GM18868 (cell line): ENCODE data around the gene XPO5.
"Not testable (repeated sequence)": the region's sequence is repeated elsewhere in the genome, so short reads cannot be mapped to it uniquely, and the experiment has no call there.

ENCODE experiments used
- ATAC-seq: cut with Tn5 transposase; IDR thresholded peaks from one replicate; pipeline ENCODE4 v1.9.1; 2021; ENCODE audit warnings: mild to moderate bottlenecking, moderate library complexity; ENCODE audit not compliant: unreplicated experiment

The XPO5 gene

DNA sequence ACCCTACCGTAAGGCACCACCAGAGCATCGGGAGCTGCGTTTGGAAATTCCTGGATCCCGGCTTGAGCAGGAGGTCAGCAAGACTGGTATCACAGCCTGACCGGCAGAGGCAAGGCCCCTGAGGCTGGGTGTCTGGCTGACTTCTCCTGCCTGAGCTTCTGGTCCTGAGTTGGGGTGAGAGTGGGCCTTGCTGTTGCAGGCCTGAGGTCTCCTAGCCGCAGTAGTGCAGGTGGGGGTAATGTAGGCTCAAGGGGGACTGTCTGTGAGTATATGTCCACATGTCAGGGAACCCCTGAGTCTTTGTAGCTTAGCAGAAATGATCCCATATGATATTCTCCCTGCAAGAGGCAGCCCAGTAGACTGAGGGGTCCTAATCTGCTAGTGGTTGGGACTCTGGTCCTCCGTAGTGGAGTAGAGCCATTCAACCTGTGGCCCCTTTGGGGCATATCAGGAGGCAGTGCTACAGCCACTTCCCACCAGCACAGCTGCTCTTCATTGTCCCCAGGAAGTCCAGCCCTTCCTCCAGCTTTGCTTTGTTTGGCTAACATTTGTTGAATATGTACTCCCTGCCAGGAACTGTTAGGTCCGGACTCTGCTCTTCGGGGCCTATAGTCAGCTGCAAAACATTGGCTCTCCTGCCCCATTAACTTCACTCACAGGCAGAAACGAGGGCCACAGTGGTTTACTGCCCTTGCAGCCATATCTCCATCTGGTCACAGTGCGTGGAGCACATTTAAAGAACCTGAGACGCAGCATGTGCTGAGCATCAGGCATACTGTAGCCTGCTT lies 76.6 kb downstream of the XPO5 start:
- no peak for ATAC-seq

DNA sequence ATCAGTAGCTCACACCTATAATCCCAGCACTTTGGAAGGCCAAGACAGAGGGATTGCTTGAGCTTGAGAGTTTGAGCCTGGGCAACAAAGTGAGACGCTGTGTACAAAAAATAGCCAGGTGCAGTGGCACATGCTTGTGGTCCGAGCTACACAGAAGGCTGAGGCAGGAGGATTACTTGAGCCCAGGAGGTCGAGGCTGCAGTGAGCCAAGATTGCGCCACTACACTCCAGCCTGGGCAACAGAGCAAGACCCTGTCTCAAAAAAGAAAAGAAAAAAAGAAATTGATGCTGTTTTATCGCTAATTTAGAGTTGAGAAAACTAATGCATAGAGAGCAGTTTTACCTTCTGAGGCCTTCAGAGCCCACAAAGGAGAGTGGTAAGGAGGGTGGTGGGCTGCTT lies 77.5 kb downstream of the XPO5 start:
- not testable (repeated sequence) for ATAC-seq

DNA sequence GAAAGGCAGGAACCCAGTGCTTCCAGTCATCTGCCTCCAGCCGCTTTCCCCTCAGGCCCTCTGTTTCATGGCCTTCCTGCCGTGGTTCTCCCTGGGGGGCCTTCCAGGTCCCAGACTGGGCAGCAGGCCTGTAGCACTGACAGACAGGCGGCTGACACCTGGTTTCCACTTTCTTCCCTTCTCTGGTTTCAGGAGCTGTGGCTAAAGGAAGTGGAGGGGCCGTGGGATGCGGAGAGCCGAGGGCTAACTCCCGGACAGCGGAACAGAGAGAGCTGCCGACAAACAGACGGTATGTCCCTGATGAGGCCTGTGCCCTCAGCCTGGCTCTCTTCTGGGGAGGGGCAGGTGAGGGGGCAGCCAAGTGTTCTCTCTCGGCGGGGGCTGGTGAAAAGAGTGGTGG lies 78.1 kb downstream of the XPO5 start:
- no peak for ATAC-seq

DNA sequence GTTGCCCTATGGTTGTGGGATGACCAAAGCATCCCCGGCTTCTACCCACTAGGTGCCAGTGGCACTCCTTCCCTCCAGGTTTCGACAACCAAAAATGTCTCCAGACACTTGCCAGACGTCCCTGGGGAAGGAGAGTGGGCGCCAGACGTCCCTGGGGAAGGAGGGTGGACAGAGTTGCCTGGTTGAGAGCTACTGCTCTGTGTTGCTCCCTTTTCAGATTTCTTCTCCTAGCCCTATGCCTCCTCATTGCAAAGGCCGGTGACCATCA lies 78.8 kb downstream of the XPO5 start:
- ATAC-seq: no peak

DNA sequence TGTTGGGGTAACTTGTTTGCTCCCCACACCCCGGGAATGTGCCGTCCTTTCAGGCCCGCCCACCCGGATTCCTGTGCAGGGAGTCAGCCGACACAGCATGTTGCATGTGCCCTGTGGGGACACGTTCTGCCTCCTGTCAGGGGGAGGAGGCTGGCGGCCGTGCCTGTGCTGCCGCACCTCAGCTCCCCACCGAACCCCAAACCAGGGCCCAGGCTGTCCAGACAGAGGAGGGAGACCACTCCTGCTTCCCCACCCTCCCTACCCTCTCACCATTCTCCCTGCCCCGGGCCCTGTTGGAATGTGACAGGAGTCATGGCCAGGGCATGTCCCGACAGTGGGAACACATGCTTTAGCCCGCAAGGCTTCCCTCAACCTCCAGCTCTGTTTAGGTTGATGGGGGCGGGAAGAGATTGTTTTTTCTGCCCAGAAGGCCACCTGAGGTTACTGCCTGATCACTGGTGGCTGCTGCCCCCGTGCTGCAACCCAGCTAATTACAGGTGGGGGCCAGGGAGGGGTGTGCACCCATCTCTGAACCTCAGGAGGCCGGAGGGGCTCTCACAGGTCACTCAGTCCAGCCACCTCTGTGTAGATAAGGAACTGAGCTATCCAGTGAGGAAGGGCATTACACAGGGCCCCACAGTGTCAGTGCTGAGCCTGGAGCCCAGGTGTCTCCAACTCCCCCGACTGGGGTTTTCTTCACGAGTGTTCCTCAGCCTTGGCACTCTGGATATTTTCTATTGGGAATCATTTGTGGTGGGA lies 79.3 kb downstream of the XPO5 start:
- ATAC-seq: no peak

DNA sequence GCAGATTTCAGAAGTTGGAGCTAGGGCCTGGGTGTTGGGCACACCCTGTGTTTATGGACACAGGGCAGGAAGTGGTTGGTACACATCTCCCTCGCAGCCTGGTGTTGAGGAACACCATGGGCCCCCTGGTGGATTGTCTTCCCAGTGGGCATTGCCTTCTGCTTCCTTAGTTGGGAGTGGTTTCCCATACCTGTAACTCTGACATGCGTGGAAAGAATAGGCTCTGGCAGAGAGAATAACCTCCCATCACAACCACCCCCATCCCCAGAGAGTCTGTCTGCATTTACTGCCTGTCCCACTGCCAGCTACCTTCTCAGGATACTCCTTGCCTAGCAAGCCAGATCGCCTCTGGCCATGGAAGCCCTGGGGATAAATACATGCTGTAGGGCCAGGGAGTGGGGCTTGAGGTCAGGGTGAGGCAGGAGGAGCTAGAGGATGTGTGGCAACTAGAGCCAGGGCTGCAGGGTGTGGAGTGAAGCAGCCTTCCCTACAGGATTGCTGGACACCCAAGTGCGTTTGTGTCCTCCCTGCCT lies 80.4 kb downstream of the XPO5 start:
- ATAC-seq: no peak

DNA sequence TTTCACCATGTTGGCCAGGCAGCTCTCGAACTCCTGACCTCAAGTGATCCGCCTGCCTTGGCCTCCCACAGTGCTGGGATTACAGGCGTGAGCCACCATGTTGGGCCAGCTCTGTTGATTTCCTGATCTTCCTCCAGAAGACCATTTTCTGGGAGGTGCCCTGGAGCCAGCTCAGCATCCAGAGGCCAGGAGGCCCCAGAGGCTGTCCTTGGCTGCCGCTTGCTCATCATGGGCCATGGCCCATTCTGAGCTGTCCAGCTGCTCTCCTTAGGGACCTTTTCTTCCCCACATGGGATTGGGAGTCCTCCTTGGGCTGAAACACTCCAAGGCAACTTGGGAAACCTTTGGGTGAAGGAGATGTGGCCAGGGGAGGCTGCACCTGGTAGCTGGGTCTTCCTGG lies 81.1 kb downstream of the XPO5 start:
- no peak for ATAC-seq

DNA sequence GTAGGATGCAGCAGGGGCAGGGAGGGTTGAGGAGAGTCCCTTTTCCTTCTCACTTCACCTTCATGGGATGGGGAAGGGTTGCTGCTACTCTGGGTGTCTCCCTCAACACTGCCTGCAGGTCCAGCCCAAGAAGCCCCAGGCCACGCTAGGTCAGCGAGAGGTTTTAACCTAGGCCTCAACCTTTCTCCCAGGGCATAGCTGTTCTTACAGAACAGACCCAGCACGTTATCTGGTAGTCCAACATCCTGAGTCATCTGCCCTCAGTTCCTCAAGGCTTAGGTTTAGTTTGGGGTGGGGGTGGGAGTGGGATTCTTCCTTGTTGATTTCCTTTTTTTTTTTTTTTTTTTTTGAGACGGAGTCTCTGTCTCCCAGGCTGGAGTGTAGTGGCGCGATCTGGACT lies 81.5 kb downstream of the XPO5 start:
- no peak for ATAC-seq

DNA sequence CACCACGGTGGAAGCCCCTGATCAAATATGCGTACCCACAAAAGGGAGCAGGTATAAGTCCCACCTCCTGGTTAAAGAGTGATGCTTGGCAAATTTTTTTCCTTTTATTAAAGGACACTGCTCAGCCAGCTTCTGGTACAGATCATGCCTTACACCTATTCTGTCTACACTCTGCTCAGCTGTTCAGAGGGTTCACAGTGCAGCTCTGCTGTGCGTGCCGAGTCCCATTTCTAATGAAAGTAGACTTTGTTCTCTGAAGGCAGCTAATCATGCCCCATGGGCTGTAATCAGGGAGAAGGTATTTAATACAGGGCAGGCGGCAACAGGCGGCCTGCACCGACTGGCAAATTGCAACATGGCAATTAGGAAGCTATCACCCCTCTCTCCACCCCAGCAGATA lies 82.0 kb downstream of the XPO5 start:
- no peak for ATAC-seq

DNA sequence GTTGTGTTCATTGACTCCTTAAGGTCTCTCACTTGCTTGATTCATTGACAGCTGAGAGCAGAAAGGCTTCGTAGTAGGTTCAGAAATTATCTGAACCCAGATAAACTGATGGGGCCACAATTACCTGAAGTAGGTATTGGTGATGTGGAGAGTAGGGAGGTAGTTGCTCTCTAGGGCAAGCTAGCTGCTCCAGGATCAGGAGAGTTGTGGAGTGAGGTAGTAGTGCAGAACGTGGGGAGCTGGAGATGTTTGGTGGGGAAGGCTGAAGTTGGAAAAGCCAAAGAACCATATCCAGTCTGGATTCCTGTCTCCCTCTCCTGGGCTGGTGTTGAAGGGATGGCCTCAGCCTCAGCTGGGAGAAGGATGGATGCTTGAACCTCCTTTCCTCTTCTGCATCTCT lies 82.6 kb downstream of the XPO5 start:
- ATAC-seq: no peak

DNA sequence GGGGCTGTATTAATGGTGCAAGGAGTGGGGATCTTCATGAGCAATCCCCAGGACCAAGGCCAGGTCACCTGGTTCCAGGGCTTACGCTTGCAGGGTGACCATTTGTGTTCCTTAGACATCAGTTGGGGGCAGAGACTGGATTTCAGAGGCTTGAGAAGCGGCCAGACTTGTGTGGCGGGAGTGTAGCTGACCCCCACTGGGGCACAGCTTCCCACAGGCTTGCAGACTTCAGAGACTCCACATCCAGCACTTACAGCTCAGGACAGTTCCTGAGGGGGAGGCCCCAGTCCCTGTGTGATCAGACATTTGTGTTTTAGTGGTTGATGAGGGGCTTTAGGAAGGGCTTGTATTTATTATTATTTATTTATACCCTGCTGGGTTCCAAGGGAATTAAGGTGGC lies 83.2 kb downstream of the XPO5 start:
- no peak for ATAC-seq

DNA sequence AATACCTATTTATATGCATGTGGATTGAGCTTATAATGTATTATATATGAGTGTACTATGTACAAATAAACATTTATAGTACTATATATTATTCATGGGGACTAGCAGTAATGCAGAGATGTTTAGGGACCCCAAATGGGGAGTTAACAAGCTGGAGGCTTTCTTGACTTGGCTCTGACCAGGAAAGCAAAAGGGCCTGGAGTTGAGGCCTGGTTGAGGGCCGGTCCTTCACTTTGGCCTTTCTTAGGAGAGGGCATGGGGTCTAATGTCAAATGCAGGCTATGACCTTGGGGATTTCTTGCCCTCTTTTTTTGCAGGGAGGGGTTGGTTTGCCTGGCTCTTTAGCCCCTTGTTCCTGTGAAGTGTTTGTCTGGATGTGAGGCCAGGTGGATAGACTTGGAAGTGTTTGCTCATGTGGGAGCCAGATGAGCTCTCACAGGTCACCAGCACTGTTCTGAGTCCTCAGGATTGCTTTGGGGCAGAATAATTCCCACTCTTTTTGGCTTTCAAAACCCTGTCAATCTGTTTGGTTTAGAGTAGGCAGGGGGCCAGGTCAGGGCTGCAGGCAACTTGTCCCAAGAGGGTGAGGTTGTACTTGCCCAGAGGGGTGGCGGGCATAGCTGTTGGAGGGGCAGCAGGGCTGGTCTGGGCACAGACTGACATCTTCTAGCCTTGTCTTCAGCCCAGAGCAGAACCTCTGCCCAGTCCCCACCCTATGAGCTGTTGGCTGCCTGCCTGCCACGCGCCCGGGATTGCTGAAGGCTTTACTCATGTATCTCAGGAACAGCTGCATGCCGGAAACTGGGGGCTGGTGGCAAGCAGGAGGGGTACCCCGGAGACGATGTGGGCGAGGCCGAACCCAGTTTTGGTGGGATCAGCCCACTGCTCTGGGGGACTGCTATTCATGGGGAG lies 83.8 kb downstream of the XPO5 start:
- no peak for ATAC-seq

DNA sequence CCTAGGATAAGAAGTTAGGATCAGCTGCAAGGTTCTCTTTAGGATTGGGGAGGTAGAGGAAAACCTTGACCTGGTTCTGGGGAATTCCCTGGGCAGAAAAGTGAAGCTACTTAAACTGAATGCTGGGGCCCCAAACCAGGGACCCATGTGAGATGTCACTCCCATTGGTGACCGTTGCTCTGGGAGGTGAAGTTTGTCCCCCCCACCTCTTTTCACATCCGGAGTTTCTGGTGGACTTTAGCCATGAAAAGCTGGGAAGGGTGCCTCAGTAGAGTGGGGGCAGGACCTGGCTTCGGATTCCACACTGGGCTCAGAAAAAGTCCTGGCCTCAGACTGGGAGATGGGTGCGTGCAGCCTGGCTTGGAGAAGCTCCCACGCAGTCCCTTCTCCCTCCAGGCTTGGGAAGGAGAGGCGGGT lies 85.3 kb downstream of the XPO5 start:
- no peak for ATAC-seq

DNA sequence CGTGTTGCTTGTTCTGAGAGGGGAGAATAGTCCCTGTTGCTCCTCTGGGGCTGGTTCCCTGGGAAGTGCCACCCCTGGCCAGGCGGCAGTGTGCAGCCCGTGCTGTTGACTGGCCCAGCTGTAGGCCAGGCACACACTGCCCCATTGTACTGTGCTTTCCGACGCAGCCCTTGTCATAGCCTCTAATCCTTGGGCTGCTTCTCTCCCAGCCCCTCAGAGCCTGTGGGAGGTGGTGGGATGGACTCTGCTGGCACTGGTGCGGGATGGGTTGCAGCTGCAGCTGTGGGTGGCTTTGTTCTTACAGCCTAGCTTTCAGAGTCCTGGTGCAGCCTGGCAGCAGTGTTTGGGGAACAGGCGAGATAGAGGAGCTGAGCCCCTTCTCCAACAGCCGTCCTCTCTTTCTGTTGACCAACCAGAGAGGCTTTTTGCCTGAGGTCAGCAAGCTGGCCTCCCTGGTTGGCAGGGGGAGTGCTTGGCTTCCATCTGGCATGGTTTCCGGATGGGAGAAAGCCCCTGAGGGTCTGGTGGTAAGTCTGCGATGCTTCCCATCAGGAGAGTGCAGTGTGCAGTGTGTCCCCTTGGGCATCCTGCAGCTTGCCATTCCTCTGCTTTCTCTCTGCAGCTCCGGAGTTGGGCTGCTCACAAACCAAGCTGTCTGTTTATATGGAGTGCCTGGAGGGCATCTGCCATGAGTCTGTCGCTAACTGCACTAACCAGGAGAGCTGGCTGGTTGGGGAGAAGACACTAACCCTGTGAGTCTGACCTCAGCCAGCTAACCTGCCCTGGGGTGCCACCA lies 86.4 kb downstream of the XPO5 start:
- no peak for ATAC-seq

DNA sequence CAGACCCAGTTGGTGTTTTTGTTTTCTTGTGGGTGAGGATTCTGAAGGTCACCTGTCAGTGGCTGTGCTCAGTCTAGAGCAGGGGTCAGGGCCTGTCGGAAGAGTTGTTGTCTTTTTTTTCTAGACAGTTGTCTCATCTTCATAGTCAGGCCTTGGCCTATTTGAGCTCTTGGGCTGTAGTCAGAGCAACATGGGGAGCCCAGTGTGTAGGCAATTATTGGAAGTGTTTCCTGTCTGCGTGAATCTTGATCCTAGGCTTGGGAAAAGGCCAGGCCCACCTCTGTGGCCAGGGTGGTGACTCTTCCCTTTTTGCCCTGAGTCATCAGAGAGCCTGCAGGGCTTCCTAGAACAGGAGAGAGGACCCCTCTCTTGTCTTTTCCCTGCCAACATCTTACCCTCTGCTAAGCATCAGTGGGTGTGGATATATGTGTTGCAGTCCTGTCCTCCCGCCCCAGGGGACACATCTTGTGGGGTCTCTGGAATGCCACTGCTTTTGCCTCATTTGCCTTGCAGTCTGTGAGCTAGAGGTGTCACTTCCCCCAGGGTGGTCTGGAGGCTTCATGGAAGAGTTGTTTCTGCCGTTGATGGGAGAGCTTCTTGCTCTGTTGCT lies 87.1 kb downstream of the XPO5 start:
- no peak for ATAC-seq

DNA sequence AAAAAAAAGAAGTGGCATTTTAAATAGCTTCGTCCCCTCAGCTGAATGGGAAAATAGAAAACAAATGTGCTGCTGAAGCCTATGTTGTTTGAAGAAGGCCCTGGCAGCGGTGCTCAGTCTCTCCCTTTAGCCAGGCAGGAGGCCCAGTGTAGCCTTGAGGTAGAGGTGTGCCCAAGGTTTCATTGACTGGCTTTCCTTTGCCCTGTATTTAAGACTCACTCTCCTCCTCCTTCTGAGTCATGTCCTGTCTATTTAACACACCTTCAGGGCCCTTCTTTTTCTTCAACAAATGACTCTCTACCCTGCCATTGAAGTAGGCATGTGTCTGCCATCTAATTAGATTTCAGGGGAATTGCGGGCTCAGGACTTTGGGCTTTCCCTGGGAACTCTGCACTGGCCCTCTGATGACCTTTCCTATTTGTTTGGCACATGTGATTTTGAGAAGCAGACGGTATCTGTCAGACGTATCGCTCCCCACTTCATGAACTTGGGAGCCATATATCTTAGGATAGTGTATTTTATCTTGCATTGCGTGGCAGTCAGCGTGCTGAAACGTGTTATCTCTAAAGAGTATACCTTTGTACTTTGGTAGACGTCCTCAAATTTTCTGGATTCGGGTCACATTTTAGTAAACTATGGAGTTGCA lies 94.1 kb downstream of the XPO5 start:
- no peak for ATAC-seq

DNA sequence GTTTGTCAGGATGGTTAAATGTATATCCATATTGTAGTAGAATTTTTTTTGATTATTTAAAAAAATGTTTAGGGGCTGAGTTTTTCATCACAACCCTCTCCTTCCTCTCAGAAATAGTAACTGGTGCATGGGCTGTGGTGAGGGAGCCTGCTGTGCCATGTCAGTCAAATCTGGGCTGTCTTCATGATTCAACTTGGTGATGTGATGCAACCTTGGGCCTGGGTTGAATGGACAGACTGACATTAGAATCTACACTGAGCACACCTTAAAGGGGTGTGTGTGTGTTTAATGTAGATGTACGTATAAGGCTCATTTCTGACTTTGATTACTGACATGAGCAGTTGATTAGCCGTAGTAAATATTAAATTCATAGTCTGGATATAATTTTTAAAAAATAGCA lies 94.8 kb downstream of the XPO5 start:
- ATAC-seq: no peak

DNA sequence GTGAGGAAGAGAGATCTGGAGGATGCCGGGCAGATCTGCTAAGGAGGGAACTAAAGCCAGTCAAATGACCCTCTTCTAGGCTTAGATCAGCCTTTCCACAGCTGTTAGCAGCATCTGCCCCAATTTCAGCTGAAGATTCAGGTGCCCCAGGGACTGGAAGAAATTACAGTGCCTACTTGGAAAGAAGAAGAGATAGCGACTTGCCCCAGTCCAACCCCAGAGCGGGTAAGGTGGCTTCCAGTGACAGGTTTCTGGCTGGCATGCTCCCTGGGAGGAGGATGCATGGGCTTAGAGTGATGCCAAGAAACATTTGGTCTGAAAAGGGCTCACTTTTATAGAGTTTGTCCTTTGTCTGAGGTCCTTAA lies 97.8 kb downstream of the XPO5 start:
- no peak for ATAC-seq

DNA sequence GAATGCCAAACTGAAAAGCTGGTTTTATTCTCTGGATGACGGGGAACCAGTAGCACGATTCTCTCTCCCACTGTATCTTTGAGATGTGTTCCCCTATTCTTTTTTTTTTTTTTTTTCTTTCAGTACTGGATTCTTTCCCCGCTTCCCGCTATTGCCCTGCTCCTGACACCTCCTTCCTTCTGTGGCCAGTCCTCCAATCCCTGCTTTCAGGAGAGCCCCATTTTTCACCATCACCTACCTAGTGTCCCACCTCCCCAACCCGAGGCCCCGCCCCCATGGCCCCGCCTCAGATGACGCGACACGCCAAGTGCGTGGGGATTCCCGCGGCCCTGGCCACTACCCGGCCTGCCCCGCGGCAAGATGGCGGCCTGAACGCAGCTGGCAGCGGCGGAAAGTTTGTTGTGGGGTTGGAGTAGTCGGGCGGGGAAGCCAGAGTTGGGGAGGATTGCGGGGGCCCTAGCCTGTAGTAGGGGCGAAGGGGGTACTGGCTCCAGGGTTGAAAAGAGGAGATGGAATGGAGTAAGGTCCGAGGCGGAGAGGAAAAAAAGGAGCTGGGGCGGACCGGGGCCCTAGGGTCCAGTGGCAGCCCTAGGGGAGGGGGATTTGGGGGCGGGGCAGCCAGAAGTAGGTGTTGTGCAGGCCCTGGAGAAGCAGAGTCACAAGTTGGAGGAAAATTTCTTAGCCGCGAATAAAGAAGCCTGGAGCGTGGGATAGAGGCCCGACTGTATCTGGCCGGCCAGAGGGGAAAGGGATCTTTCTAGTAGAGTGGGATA lies 98.4 kb downstream of the XPO5 start, which contains the start of gene TJAP1:
Gene TJAP1, plus strand, starts transcription at position 336 of the 773 bp plus-strand sequence. CDS start 21,432 bp downstream, outside the sequence.
- ATAC-seq: peak; percentile 99
